ENCODE measurements around the gene BLOC1S2.
A peak's percentile ranks its signal among the peaks of the same experiment; 100 is the strongest.
"Not testable (repeated sequence)": the region's sequence is repeated elsewhere in the genome, so short reads cannot be mapped to it uniquely, and the experiment has no call there.

The BLOC1S2 gene

GRCh38 chr10:100286051-100287033, at the start of gene BLOC1S2:
BLOC1S2 (minus strand) TSS chr10:100286680; CDS start chr10:100286659, 21 bp downstream.
- peak; percentile 58 to 72 for DNase-seq

- DNase-seq, result no peak
Measured at GRCh38 chr10:100334762-100335161, 48.3 kb upstream of the BLOC1S2 start.

- DNase-seq, result no peak
Measured at GRCh38 chr10:100333661-100334440, 47.4 kb upstream of the BLOC1S2 start.

- DNase-seq, result no peak
Measured at GRCh38 chr10:100333106-100333505, 46.6 kb upstream of the BLOC1S2 start.

- DNase-seq, result peak in 1 of 2 experiments; percentile 8
Measured at GRCh38 chr10:100330079-100330478, 43.6 kb upstream of the BLOC1S2 start, which contains the start of gene PKD2L1. PKD2L1 (minus strand) TSS chr10:100330228; CDS start chr10:100330103, 125 bp downstream.

- DNase-seq, result no peak
Measured at GRCh38 chr10:100328198-100328597, 41.7 kb upstream of the BLOC1S2 start.

GRCh38 chr10:100327718-100328009, 41.2 kb upstream of the BLOC1S2 start:
- DNase-seq, result no peak

GRCh38 chr10:100327007-100327717, 40.7 kb upstream of the BLOC1S2 start:
- DNase-seq, result no peak

GRCh38 chr10:100325158-100325557, 38.7 kb upstream of the BLOC1S2 start:
- DNase-seq, result no peak

- DNase-seq, result no peak
Measured at GRCh38 chr10:100319707-100320402, 33.4 kb upstream of the BLOC1S2 start.

GRCh38 chr10:100318207-100318606, 31.7 kb upstream of the BLOC1S2 start:
- DNase-seq, result no peak

- no peak for DNase-seq
Measured at GRCh38 chr10:100315615-100316014, 29.1 kb upstream of the BLOC1S2 start.

- no peak for DNase-seq
Measured at GRCh38 chr10:100311298-100311697, 24.8 kb upstream of the BLOC1S2 start.

GRCh38 chr10:100307684-100308083, 21.2 kb upstream of the BLOC1S2 start:
- DNase-seq, result no peak

GRCh38 chr10:100306861-100307260, 20.4 kb upstream of the BLOC1S2 start:
- no peak for DNase-seq

GRCh38 chr10:100304414-100304813, 17.9 kb upstream of the BLOC1S2 start:
- DNase-seq, result no peak

GRCh38 chr10:100303724-100304319, 17.3 kb upstream of the BLOC1S2 start:
- peak in 1 of 2 experiments; percentile 28 for DNase-seq

- DNase-seq, result not testable (repeated sequence)
Measured at GRCh38 chr10:100301123-100301522, 14.6 kb upstream of the BLOC1S2 start.

GRCh38 chr10:100297242-100297641, 10.8 kb upstream of the BLOC1S2 start:
- DNase-seq, result no peak

- DNase-seq, result no peak
Measured at GRCh38 chr10:100293066-100293465, 6.6 kb upstream of the BLOC1S2 start.

- DNase-seq, result not testable (repeated sequence)
Measured at GRCh38 chr10:100292300-100292699, 5.8 kb upstream of the BLOC1S2 start.

- DNase-seq, result no peak
Measured at GRCh38 chr10:100291356-100291755, 4.9 kb upstream of the BLOC1S2 start.

Data from SHP77 (cell line).